SH-SY5Y (cell line): ENCODE data around the gene CCDC9B.

Source experiments
- GATA2 ChIP-seq: IDR thresholded peaks from 2 replicates; pipeline ENCODE4 v1.6.1; 2011; ENCODE audit warnings: mild to moderate bottlenecking, low read depth, low read length
- GATA3 ChIP-seq: IDR thresholded peaks from 2 replicates; pipeline ENCODE4 v1.6.1; 2011; ENCODE audit warnings: low read depth, mild to moderate bottlenecking, low read length, moderate library complexity

DNA sequence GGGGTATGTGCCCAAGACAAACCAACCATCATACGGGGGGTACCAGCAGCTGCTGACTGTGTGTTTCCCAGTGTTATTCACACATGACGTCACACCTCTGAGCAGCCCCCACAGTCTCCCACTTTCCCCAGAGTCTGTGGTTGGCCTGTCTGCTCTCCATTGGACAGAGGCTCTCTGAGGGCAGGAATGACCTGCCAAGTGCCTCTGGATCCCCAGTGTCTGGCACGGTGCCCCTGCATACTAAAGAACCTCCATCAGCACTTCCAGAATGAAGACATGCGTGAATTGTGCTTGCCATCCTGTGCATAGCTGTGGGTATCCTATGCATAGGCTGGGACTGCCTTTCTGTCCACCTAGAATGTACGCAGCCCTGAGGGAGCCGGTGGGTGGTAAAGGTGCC, 3.5 kb upstream of the CCDC9B start:
- TF ChIP-seq GATA2 (no peak), GATA3 (no peak)
